Colonic mucosa (tissue), 4 donors: ENCODE results near the gene TMEM116. TPM values are rescaled to one million over a fixed set of nuclear protein-coding genes. Genes with fewer than 3 reads are reported as not detected.
"Not testable (repeated sequence)": the region's sequence is repeated elsewhere in the genome, so short reads cannot be mapped to it uniquely, and the experiment has no call there.

ENCODE experiments used
- DNase-seq: peaks from one replicate; pipeline ENCODE4 v3.0.0-alpha.2; 2020
- H3K27ac ChIP-seq: fragments of 200-600 bp; one replicate; pipeline ENCODE4 v1.8.0; 2021
- H3K27me3 ChIP-seq: fragments of 200-600 bp; one replicate; pipeline ENCODE4 v1.8.0; 2021
- H3K36me3 ChIP-seq: fragments of 200-600 bp; one replicate; pipeline ENCODE4 v1.8.0; 2021
- H3K4me1 ChIP-seq: fragments of 200-600 bp; one replicate; pipeline ENCODE4 v1.8.0; 2021; ENCODE audit warnings: mild to moderate bottlenecking
- H3K4me3 ChIP-seq: fragments of 200-600 bp; one replicate; pipeline ENCODE4 v1.8.0; 2021
- H3K9ac ChIP-seq, 2 donors: one replicate each; pipeline ENCODE4 v1.7.0; 2013; ENCODE audit warnings: control low read depth in 2 of 2, low read depth in 2 of 2, low read length in 2 of 2
- H3K9me3 ChIP-seq: fragments of 200-600 bp; one replicate; pipeline ENCODE4 v1.8.0; 2021
- CTCF ChIP-seq: fragments of 200-600 bp; IDR thresholded peaks from one replicate; pipeline ENCODE4 v1.8.0; 2022; ENCODE audit warnings: antibody characterized with exemption, mild to moderate bottlenecking
- intact Hi-C: fragments of 100-400 bp; cut with DNase I; formaldehyde crosslinking; loops from one replicate; pipeline ENCODE4 v1.14.1; 2022
- total RNA-seq, 2 donors: library from RNA; stranded (reverse); fragmentation: NEBNext Ultra II Directional in 1 of 2; extraction: Animal tissue kit (Norgen Biotek cat#: 25700) in 1 of 2; gene quantifications; one replicate each; pipeline ENCODE4 v1.2.1, GENCODE V29; 2021
- donor health status: healthy.
- donor health status: DM: no; HTN: no; CAD: no.
- donor health status: DM: no; HTN: no; CAD: no.

Gene TMEM116
- total RNA-seq, 2 donors from 2014 or later: 5.2 to 8.5 TPM

DNA sequence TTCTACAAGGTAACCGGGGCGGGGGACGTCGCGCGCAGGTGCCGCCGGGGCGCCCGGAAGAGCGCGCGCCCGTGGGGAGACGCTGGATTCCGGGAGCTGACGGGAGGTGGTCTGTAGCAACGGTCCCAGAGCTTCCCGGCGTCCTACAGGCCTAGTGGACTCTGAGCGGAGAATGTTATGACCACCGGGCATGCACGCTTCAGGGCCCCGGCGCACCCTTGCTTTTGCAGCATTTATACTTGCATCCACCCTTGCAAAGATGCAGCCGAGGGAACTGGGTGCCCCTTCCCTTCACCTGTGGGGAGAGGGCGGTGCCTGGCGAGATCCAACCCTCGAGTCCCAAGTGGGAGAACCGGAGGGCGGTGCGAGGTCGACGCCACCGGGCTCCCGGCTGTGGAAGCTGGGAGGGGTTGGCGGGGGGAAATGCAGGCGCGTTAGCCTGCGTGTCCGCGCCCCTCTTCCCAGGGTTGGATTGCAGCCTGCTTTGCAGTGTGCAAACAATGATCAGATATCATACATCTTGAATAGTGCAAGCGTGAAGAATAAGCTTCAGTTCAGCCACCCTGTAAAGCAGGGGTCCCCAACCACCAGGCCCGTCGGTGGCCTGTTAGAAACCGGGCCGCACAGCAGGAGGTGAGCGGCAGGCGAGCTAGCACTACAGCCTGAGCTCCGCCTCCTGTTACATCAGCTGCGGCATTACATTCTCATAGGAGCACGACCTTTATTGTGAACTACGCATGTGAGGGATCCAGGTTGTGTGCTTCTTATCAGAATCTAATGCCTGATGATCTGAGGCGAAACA is 837 bp upstream of the TMEM116 start:
- no peaks in the 10 kb centered on the region for H3K9me3 ChIP-seq
- no peak for TF ChIP-seq CTCF
- peak; percentile 75 for DNase-seq
- H3K27me3 ChIP-seq: no peaks in the 10 kb centered on the region
- intact Hi-C loops: no loop called here
- H3K4me1 ChIP-seq: peaks cover 8% of the 10 kb centered on the region
- H3K9ac ChIP-seq: peak overlapping the region; percentile 84 to 96
- H3K4me3 ChIP-seq: peak overlapping the region; percentile 88
- peaks cover 4% of the 10 kb centered on the region for H3K36me3 ChIP-seq
- H3K27ac ChIP-seq: peak overlapping the region; percentile 88

DNA sequence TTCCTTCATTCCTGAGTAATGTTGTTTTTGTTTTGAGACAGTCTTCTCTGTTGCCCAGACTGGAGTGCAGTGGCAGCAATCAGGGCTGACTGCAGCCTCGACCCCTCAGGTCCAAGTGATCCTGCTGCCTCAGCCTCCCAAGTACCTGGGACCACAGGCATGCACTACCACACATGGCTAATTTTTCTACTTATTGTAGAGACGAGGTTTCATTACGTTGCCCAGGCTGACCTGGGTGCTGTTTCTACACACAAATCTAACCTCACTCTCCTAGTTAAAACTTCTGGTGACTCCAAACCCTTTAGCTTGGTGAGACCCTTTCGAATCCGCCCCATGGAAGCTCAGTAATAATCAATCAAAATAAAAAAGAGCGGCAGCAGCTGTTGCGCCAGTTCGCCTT is 1.3 kb downstream of the TMEM116 start:
- peak overlapping the region; percentile 88 for H3K27ac ChIP-seq
- H3K9ac ChIP-seq: peak overlapping the region in 1 of 2 donors; percentile 8
- H3K9me3 ChIP-seq: no peaks in the 10 kb centered on the region
- no peak for DNase-seq
- intact Hi-C loops: no loop called here
- H3K27me3 ChIP-seq: no peaks in the 10 kb centered on the region
- no peaks in the 10 kb centered on the region for H3K36me3 ChIP-seq
- peaks cover 8% of the 10 kb centered on the region for H3K4me1 ChIP-seq
- peak overlapping the region; percentile 44 for H3K4me3 ChIP-seq
- no peak for TF ChIP-seq CTCF

DNA sequence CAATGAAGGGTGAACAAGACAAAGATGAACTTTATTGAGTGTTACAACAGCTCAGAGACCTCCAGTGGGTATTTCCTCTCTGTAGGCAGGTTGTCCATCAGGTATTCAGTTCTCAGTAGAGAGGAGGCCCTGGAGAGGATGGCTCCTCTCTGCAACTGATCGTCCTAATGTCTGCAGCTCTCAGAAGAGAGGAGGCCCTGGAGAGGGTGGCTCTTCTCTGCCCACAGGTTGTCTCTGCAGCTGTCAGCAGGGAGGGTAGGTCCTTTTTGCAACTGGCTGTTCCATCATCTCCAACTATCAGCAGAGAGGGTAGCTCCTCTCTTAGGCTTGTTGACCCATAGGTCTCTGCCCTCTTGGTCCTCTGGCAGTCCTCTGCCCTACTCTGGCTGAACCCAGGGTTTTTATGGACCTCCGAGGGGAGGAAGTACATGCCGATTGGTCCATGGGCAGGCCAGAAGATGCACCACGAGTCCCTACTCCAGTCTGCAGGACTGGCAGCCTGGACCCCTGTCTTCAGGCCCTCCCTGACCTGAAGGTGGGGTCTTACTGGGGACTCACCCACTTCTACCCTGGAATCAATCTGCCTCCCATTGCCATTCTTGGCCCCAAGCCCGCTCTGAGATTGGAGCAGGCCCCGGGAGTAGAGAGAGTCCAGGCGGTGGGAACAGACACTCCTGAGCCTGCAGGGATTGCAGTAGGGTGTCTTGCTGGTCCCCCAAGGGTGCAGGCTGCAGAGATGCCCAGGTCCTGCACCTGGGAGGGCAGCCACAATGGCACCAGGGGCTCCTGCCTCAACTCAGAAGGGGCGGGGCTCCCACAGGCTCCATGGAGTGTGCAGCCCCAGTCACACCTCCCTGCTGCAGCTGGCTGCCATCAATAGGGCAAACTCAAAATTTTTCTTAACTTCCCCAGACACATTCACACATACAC is 2.3 kb downstream of the TMEM116 start:
- H3K27ac ChIP-seq: no peak overlapping the region
- DNase-seq: no peak

DNA sequence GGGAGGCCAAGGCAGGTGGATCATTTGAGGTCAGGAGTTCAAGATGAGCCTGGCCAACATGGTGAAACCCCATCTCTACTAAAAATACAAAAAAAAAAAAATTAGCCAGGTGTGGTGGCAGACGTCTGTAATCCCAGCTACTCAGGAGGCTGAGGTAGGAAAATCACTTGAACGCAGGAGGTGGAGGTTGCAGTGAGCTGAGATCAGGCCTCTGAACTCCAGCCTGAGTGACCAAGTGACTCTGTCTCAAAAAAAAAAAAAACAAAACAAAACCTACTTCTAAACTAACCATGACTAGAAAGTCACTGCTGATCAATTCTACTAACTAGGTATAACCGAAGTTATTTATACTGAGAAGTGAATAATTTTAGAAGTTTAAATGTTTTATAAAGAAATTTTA is 3.4 kb downstream of the TMEM116 start:
- H3K9me3 ChIP-seq, H3K9ac ChIP-seq, H3K27me3 ChIP-seq, H3K27ac ChIP-seq, DNase-seq, intact Hi-C loops, H3K4me1 ChIP-seq, H3K4me3 ChIP-seq, H3K36me3 ChIP-seq: not testable (repeated sequence)

More for the DNA sequence above, 2.3 kb downstream of the TMEM116 start:
- no peak overlapping the region for H3K4me3 ChIP-seq
- intact Hi-C loops: no loop called here
- TF ChIP-seq CTCF: no peak
- no peaks in the 10 kb centered on the region for H3K9me3 ChIP-seq
- no peaks in the 10 kb centered on the region for H3K27me3 ChIP-seq
- no peaks in the 10 kb centered on the region for H3K36me3 ChIP-seq
- no peak overlapping the region for H3K9ac ChIP-seq
- peaks cover 8% of the 10 kb centered on the region for H3K4me1 ChIP-seq

DNA sequence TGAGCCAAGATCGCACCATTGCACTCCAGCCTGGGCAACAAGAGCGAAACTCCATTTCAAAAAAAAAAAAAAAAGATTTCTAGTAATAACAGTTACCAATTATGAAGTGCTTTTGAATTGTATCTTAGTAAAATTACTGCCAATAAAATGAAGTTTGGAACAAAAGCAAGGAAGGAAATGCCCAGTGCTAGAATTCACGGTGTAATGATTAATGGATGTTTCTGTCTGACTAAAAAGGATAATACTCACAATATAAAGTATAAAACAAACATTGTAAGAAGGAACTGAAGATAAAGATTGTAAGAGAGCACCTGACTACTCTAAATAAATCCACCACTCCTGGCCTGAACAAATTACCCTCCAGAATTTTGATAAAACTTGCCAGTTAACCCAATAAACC is 4.0 kb downstream of the TMEM116 start:
- TF ChIP-seq CTCF: no peak
- Histone ChIP-seq H3K9ac (no peak overlapping the region), H3K4me1 (no peaks in the 10 kb centered on the region), H3K27ac (no peak overlapping the region), H3K4me3 (no peak overlapping the region), H3K9me3 (no peaks in the 10 kb centered on the region), H3K27me3 (no peaks in the 10 kb centered on the region), H3K36me3 (no peaks in the 10 kb centered on the region)
- intact Hi-C loops: no loop called here
- DNase-seq: no peak
